GM12878 (cell line): ENCODE data around the gene HMX2. TPM values are rescaled to one million over a fixed set of nuclear protein-coding genes. Genes with fewer than 3 reads are reported as not detected.

Experiments used
- ATAC-seq: fragments of 200-7000 bp; cut with Tn5 transposase; 3 replicates; pipeline ENCODE4 v1.9.1; 2020; ENCODE audit warnings: mild to moderate bottlenecking, moderate library complexity
- Bru-seq: library from RNA; stranded (reverse); fragments of 400-500 nt; gene quantifications from one replicate; lab custom pipeline; 2021; lab: Mats Ljungman, UMichigan
- BruChase-seq, 2 experiments: library from RNA; stranded (reverse); fragments of 400-500 nt; gene quantifications; one replicate each; lab custom pipeline; 2021; lab: Mats Ljungman, UMichigan
- BruUV-seq: library from RNA; stranded (reverse); fragments of 400-500 nt; replicated peaks from 2 replicates; lab custom pipeline; 2021; lab: Mats Ljungman, UMichigan
- CTCF ChIA-PET: fragments of 300-600 bp; sonication (Branson Sonifier 250); formaldehyde crosslinking; extraction: SDS; loops from one replicate; lab custom pipeline; 2021; ENCODE audit warnings: inconsistent platforms; lab: Yijun Ruan, JAX
- POLR2A ChIA-PET: fragments of 350-600 bp; formaldehyde crosslinking; extraction: SDS; loops from one replicate; lab custom pipeline; 2021; ENCODE audit warnings: inconsistent platforms; lab: Charles Lee
- RAD21 ChIA-PET: fragments of 300-600 bp; sonication (Branson Sonifier 250); formaldehyde crosslinking; loops from one replicate; lab custom pipeline; 2023; ENCODE audit warnings: antibody characterized with exemption; ENCODE audit not compliant: unreplicated experiment; lab: Charles Lee
- SMC1A ChIA-PET: fragments of 300-600 bp; sonication (Branson Sonifier 250); formaldehyde crosslinking; loops from one replicate; lab custom pipeline; 2023; ENCODE audit not compliant: unreplicated experiment, uncharacterized antibody; lab: Charles Lee
- DNase-seq: peaks from one replicate; pipeline ENCODE4 v3.0.0-alpha.2; 2011; ENCODE audit warnings: low read depth, low spot score
- FAIRE-seq: peaks from 3 replicates; lab custom pipeline; 2011; peaks lifted over from hg19 to GRCh38; lab: Jason Lieb, UNC
- H2AFZ ChIP-seq: 2 replicates; pipeline ENCODE4 v1.6.0; 2011; ENCODE audit warnings: low read depth, low read length, control low read depth; ENCODE audit not compliant: control insufficient read depth
- H3K27ac ChIP-seq: 2 replicates; pipeline ENCODE4 v1.5.1; 2011; ENCODE audit warnings: control low read depth; ENCODE audit not compliant: control insufficient read depth, insufficient read depth
- H3K27me3 ChIP-seq, 2 experiments: replicated peaks in 1 of 2; 2 replicates each; pipeline versions ENCODE4 v1.6.0 to v1.6.1; 2011; ENCODE audit warnings: low read length in 1 of 2; ENCODE audit not compliant: control insufficient read depth in 2 of 2, insufficient read depth in 2 of 2
- H3K36me3 ChIP-seq, 2 experiments: 2 replicates each; pipeline ENCODE4 v1.5.1; 2011; ENCODE audit warnings: low read length in 1 of 2; ENCODE audit not compliant: control insufficient read depth in 2 of 2, insufficient read depth in 2 of 2
- H3K4me1 ChIP-seq: 2 replicates; pipeline ENCODE4 v1.6.1; 2011; ENCODE audit warnings: mild to moderate bottlenecking, low read length, moderate library complexity, mixed read lengths; ENCODE audit not compliant: control insufficient read depth, insufficient read depth
- H3K4me2 ChIP-seq: 2 replicates; pipeline ENCODE4 v1.6.0; 2011; ENCODE audit warnings: control low read depth; ENCODE audit not compliant: control insufficient read depth, insufficient read depth
- H3K4me3 ChIP-seq: fragments of 200-600 bp; sonication (generic); 2 replicates; pipeline ENCODE4 v1.5.1; 2016
- H3K79me2 ChIP-seq: 2 replicates; pipeline ENCODE4 v1.6.0; 2011; ENCODE audit warnings: low read length; ENCODE audit not compliant: control insufficient read depth, insufficient read depth
- H3K9ac ChIP-seq: 2 replicates; pipeline ENCODE4 v1.8.0; 2011; ENCODE audit warnings: low read length, control low read depth, mixed read lengths; ENCODE audit not compliant: control insufficient read depth, insufficient read depth
- H3K9me3 ChIP-seq: replicated peaks from 3 replicates; pipeline ENCODE4 v1.5.1; 2011; ENCODE audit warnings: mild to moderate bottlenecking, low read length; ENCODE audit not compliant: control insufficient read depth, insufficient read depth
- H4K20me1 ChIP-seq: 2 replicates; pipeline ENCODE4 v1.6.0; 2011; ENCODE audit not compliant: control insufficient read depth, insufficient read depth
- BHLHE40 ChIP-seq, 2 experiments: fragments of 450-650 bp in 1 of 2; IDR thresholded peaks; 2 replicates each; pipeline ENCODE4 v1.6.1; 2011 to 2017; ENCODE audit warnings: low read depth in 2 of 2, borderline replicate concordance in 1 of 2, improper control_type of control experiment in 1 of 2, low read length in 1 of 2, mild to moderate bottlenecking in 1 of 2
- E2F4 ChIP-seq: IDR thresholded peaks from 2 replicates; pipeline ENCODE4 v1.6.1; 2012; ENCODE audit warnings: low read depth, low read length, improper control_type of control experiment
- E2F8 ChIP-seq: fragments of 450-650 bp; IDR thresholded peaks from 2 replicates; pipeline ENCODE4 v1.6.1; 2018; ENCODE audit warnings: mild to moderate bottlenecking, low read depth, moderate library complexity; ENCODE audit not compliant: partially characterized antibody
- FOS ChIP-seq: IDR thresholded peaks from 3 replicates; pipeline ENCODE4 v1.6.1; 2011; ENCODE audit warnings: borderline replicate concordance; ENCODE audit not compliant: insufficient read length; ENCODE audit errors: extremely low read depth
- GABPA ChIP-seq: IDR thresholded peaks from 2 replicates; pipeline ENCODE4 v1.6.1; 2014; ENCODE audit warnings: antibody characterized with exemption, low read depth, mild to moderate bottlenecking, inconsistent platforms
- KAT2A ChIP-seq: conservative IDR thresholded peaks from 2 replicates; pipeline ENCODE4 v1.6.1; 2011; ENCODE audit warnings: low read depth, low read length; ENCODE audit not compliant: control insufficient read depth
- SMAD5 ChIP-seq: IDR thresholded peaks from 2 replicates; pipeline ENCODE4 v1.6.1; 2016; ENCODE audit warnings: antibody characterized with exemption, low read depth
- TAF1 ChIP-seq: IDR thresholded peaks from 2 replicates; pipeline ENCODE4 v1.6.1; 2011; ENCODE audit warnings: mild to moderate bottlenecking, low read depth, low read length, borderline replicate concordance
- USF1 ChIP-seq: IDR thresholded peaks from 2 replicates; pipeline ENCODE4 v1.6.1; 2011; ENCODE audit warnings: borderline replicate concordance, low read depth, mild to moderate bottlenecking, moderate library complexity, mixed read lengths, low read length; ENCODE audit not compliant: insufficient read depth; ENCODE audit errors: extremely low read length
- ZBED1 ChIP-seq: IDR thresholded peaks from 2 replicates; pipeline ENCODE4 v1.6.1; 2016; ENCODE audit warnings: borderline replicate concordance
- WGBS: methylation state at CpG from one replicate; pipeline ENCODE4 v1.1.6; 2016; ENCODE audit warnings: low lambda C conversion rate; ENCODE audit not compliant: insufficient replicate concordance, insufficient coverage; ENCODE audit errors: missing lambda C conversion rate; 5-methylcytosine and 5-hydroxymethylcytosine counted together
- in situ Hi-C: fragments of 300-500 bp; cut with MboI; formaldehyde crosslinking; loops from 9 replicates; pipeline ENCODE4 v1.14.3; 2018; ENCODE audit warnings: mixed read lengths
- intact Hi-C: fragments of 100-400 bp; cut with micrococcal nuclease; formaldehyde crosslinking; loops from one replicate; pipeline ENCODE4 v1.14.2; 2022; ENCODE audit not compliant: unreplicated experiment
- long read RNA-seq, 2 experiments: library from polyadenylated mRNA; unstranded; transcript quantifications; one replicate each; pipeline ENCODE4 v2.0.0, GENCODE V29; 2019 to 2020
- polyA minus RNA-seq, 3 experiments: library from RNA; depleted of rRNA, polyadenylated mRNA; stranded (reverse); fragments of >200 nt; gene quantifications; 2 replicates each; pipeline ENCODE4 v1.2.3, GENCODE V29; 2011
- polyA plus RNA-seq, 11 experiments: library from polyadenylated mRNA; depleted of rRNA in 4 of 11; unstranded in 6 of 11; stranded (reverse) in 5 of 11; fragments of >200 nt; fragmentation: Nextera tagmentation in 4 of 11; fragmentation: Illumina TruSeq in 1 of 11; extraction: Ambion mirVana in 4 of 11; extraction: Trizol in 1 of 11; gene quantifications; 1 replicate in 1 of 11; 2 replicates in 10 of 11; pipeline versions ENCODE4 v1.2.1 to v1.2.3, GENCODE V29; 2011 to 2016; ENCODE audit warnings: inconsistent platforms in 2 of 11, missing spikeins in 2 of 11, low read depth in 1 of 11
- total RNA-seq, 4 experiments: library from RNA; depleted of rRNA in 3 of 4; stranded (reverse); fragments of >200 nt in 3 of 4; fragmentation: Illumina TruSeq in 1 of 4; extraction: Trizol in 1 of 4; gene quantifications; 2 replicates each; pipeline versions ENCODE4 v1.2.1 to v1.2.3, GENCODE V29; 2013 to 2021

The HMX2 gene
- 0.86 and 1.1 TPM in 2 replicates for total RNA-seq (2013; cell fraction: nucleolus; rRNA removed)
- total RNA-seq (2014; rRNA removed): 12.0 and 16.8 TPM in 2 replicates
- total RNA-seq (2014; rRNA removed; fragmentation: Illumina TruSeq; extraction: Trizol): 3.1 and 4.5 TPM in 2 replicates
- total RNA-seq (2021): 19.8 and 22.0 TPM in 2 replicates
- 0.47 TPM for polyA plus RNA-seq (2011; ENCODE audit: low read depth)
- not detected in 2 replicates for polyA plus RNA-seq (2011; rRNA removed)
- polyA plus RNA-seq (2011; cell fraction: cytosol; rRNA removed): 0.08 and 0.10 TPM in 2 replicates
- polyA plus RNA-seq (2011; cell fraction: nucleus; rRNA removed): 0.10 and 0.15 TPM in 2 replicates
- polyA plus RNA-seq (2012): 3.6 and 5.8 TPM in 2 replicates
- polyA plus RNA-seq (2014; fragmentation: Illumina TruSeq; extraction: Trizol): 2.8 and 2.9 TPM in 2 replicates
- 1 to 10 TPM; 1.4 to 3.0 TPM for polyA plus RNA-seq (2014; fragmentation: Nextera tagmentation; extraction: Ambion mirVana)
- polyA plus RNA-seq (2014; rRNA removed): 23.6 and 26.4 TPM in 2 replicates
- 10 to 100 TPM; 30.6 to 31.3 TPM for polyA plus RNA-seq (2016; fragmentation: Nextera tagmentation; extraction: Ambion mirVana)
- 0.15 TPM in 1 of 2 replicates, not detected in the other for polyA minus RNA-seq (2011; rRNA and poly(A)+ RNA removed)
- polyA minus RNA-seq (2011; cell fraction: cytosol; rRNA and poly(A)+ RNA removed): not detected in 2 replicates
- polyA minus RNA-seq (2011; cell fraction: nucleus; rRNA and poly(A)+ RNA removed): not detected in 2 replicates
- percentile 29 among the genes with signal in this experiment for Bru-seq, nascent RNA
- BruChase-seq, experiment 1, labeled RNA remaining after a 6-hour chase: percentile 18 among the genes with signal in this experiment
- percentile 17 among the genes with signal in this experiment for BruChase-seq, experiment 2, labeled RNA remaining after a 2-hour chase
- long read RNA-seq, experiment 1, partial matches to known transcripts: 0 of 1 reads
- long read RNA-seq, experiment 1, other reads (novel, unspliced or antisense): 0 of 1 reads
- long read RNA-seq, experiment 2: 0 reads

GRCh38 chr10:123147635-123148413 lies at the start of gene HMX2:
Gene HMX2, plus strand, starts transcription at chr10:123148136. Its CDS starts 243 bp downstream, at chr10:123148379.
- intact Hi-C loops: no loop called here
- Histone ChIP-seq H3K9ac (peak within 1 kb of the TSS; percentile 76), H3K9me3 (peaks cover 1% of the 10 kb centered on the region; the same call in 2 of the 3 replicates), H3K27ac (peak within 1 kb of the TSS; percentile 56), H3K36me3 (no peaks in the 10 kb centered on the region), H3K4me2 (peak within 1 kb of the TSS; percentile 94), H3K4me3 (peak within 1 kb of the TSS; percentile 70), H3K79me2 (peaks cover 27% of the 10 kb centered on the region), H2AFZ (peak within 1 kb of the TSS; percentile 62; the same call in 1 of the 2 replicates), H3K4me1 (peaks cover 20% of the 10 kb centered on the region), H3K27me3 (peaks cover 29 to 31% of the 10 kb centered on the region in 2 experiments), H4K20me1 (no peaks in the 10 kb centered on the region)
- ChIA-PET CTCF (no interaction called here), RAD21 (no interaction called here), SMC1A (no interaction called here), POLR2A (no interaction called here)
- no peak for DNase-seq
- ATAC-seq: peak; percentile 22
- in situ Hi-C loops: no loop called here
- no TSS peak for BruUV-seq
- FAIRE-seq: no peak
- 17% methylated on average over 56 of the region's 64 CpGs for WGBS
- TF ChIP-seq KAT2A (no peak), ZBED1 (no peak), TAF1 (0 out of 2 replicates have a peak, but pooled peaks have one; percentile 29), GABPA (no peak), FOS (no peak), SMAD5 (no peak), E2F8 (no peak), USF1 (no peak), BHLHE40 (IDR thresholded peaks at IDR 0.05; ENCODE audit: borderline replicate concordance in 1 of 2, low read depth in 2 of 2, low read length in 1 of 2) (no peak), E2F4 (peak; percentile 80)
